OCI-LY7 (cell line): ENCODE data around the gene SHISAL1. TPM values are rescaled to one million over a fixed set of nuclear protein-coding genes. Genes with fewer than 3 reads are reported as not detected.

Experiments used
- BruUV-seq: library from RNA; stranded (reverse); fragments of 400-500 nt; replicated peaks from 2 replicates; lab custom pipeline; 2021; lab: Mats Ljungman, UMichigan
- CTCF ChIA-PET: fragments of 300-600 bp; sonication (Branson Sonifier 250); formaldehyde crosslinking; loops from one replicate; lab custom pipeline; 2022; ENCODE audit warnings: antibody characterized with exemption; ENCODE audit not compliant: unreplicated experiment; lab: Charles Lee
- POLR2A ChIA-PET: fragments of 300-600 bp; sonication (Branson Sonifier 250); formaldehyde crosslinking; loops from one replicate; lab custom pipeline; 2022; ENCODE audit warnings: antibody characterized with exemption; lab: Charles Lee
- DNase-seq: peaks from one replicate; pipeline ENCODE4 v3.0.0-alpha.2; 2015; ENCODE audit warnings: low spot score
- H2AFZ ChIP-seq: fragments of 200-600 bp; sonication (generic), shearing (Covaris generic); 2 replicates; pipeline ENCODE4 v1.6.1; 2014; ENCODE audit warnings: mild to moderate bottlenecking, antibody characterized with exemption, low read length, moderate library complexity
- H3K27ac ChIP-seq: fragments of 200-600 bp; sonication (generic); 2 replicates; pipeline ENCODE4 v1.5.1; 2014; ENCODE audit warnings: mixed run types, low read depth, mild to moderate bottlenecking, moderate library complexity, low read length, inconsistent platforms; ENCODE audit not compliant: poor library complexity, severe bottlenecking
- H3K36me3 ChIP-seq: fragments of 200-600 bp; sonication (generic); 2 replicates; pipeline ENCODE4 v1.6.1; 2014; ENCODE audit warnings: mild to moderate bottlenecking, antibody characterized with exemption, low read length, moderate library complexity, mixed read lengths; ENCODE audit not compliant: insufficient read depth
- H3K4me1 ChIP-seq: fragments of 200-600 bp; sonication (generic); 2 replicates; pipeline ENCODE4 v1.5.1; 2014; ENCODE audit warnings: mild to moderate bottlenecking, low read length; ENCODE audit not compliant: insufficient read depth, poor library complexity, severe bottlenecking
- H3K4me2 ChIP-seq: fragments of 200-600 bp; sonication (generic); 2 replicates; pipeline ENCODE4 v1.6.1; 2014; ENCODE audit warnings: mild to moderate bottlenecking, low read length
- H3K4me3 ChIP-seq: fragments of 200-600 bp; sonication (generic); 2 replicates; pipeline ENCODE4 v1.5.1; 2014; ENCODE audit warnings: mild to moderate bottlenecking, low read depth, low read length; ENCODE audit not compliant: poor library complexity, severe bottlenecking
- H3K79me2 ChIP-seq: fragments of 200-600 bp; sonication (generic); 2 replicates; pipeline ENCODE4 v1.6.1; 2016; ENCODE audit warnings: low read depth, mild to moderate bottlenecking, low read length, moderate library complexity, mixed read lengths; ENCODE audit not compliant: insufficient read depth
- H3K9me2 ChIP-seq: fragments of 200-600 bp; sonication (generic); 2 replicates; pipeline ENCODE4 v1.6.1; 2016; ENCODE audit warnings: mild to moderate bottlenecking, low read length, mixed read lengths; ENCODE audit not compliant: insufficient read depth
- H3K9me3 ChIP-seq: fragments of 200-600 bp; sonication (generic); 2 replicates; pipeline ENCODE4 v1.6.1; 2014; ENCODE audit warnings: mild to moderate bottlenecking, mixed run types, low read length, mixed read lengths
- H4K20me1 ChIP-seq: fragments of 200-600 bp; sonication (generic); 2 replicates; pipeline ENCODE4 v1.6.1; 2014; ENCODE audit warnings: mild to moderate bottlenecking, antibody characterized with exemption, low read length, moderate library complexity, mixed read lengths; ENCODE audit not compliant: insufficient read depth
- EZH2phosphoT487 ChIP-seq: fragments of 200-600 bp; sonication (generic); IDR thresholded peaks from 2 replicates; pipeline ENCODE4 v1.6.1; 2018; ENCODE audit warnings: low read depth, borderline replicate concordance, mild to moderate bottlenecking, mixed run types, antibody characterized with exemption, low read length, moderate library complexity, mixed read lengths
- intact Hi-C: fragments of 100-400 bp; cut with micrococcal nuclease; formaldehyde crosslinking; loops from one replicate; pipeline ENCODE4 v1.10.0; 2022; ENCODE audit not compliant: unreplicated experiment
- total RNA-seq, 2 experiments: library from RNA; depleted of rRNA in 1 of 2; stranded (reverse); fragments of >200 nt in 1 of 2; shearing (Covaris generic) in 1 of 2; gene quantifications; 2 replicates each; pipeline ENCODE4 v1.2.3, GENCODE V29; 2014 to 2022
- TF ChIP-seq, protein P1 (sequence below): fragments of 200-600 bp; sonication (generic); conservative IDR thresholded peaks from 2 replicates; pipeline ENCODE4 v1.5.1; 2014; ENCODE audit warnings: mild to moderate bottlenecking, antibody characterized with exemption, low read length, moderate library complexity, mixed read lengths

SHISAL1 gene
- total RNA-seq, 2 experiments from 2014 or later, result not detected

DNA sequence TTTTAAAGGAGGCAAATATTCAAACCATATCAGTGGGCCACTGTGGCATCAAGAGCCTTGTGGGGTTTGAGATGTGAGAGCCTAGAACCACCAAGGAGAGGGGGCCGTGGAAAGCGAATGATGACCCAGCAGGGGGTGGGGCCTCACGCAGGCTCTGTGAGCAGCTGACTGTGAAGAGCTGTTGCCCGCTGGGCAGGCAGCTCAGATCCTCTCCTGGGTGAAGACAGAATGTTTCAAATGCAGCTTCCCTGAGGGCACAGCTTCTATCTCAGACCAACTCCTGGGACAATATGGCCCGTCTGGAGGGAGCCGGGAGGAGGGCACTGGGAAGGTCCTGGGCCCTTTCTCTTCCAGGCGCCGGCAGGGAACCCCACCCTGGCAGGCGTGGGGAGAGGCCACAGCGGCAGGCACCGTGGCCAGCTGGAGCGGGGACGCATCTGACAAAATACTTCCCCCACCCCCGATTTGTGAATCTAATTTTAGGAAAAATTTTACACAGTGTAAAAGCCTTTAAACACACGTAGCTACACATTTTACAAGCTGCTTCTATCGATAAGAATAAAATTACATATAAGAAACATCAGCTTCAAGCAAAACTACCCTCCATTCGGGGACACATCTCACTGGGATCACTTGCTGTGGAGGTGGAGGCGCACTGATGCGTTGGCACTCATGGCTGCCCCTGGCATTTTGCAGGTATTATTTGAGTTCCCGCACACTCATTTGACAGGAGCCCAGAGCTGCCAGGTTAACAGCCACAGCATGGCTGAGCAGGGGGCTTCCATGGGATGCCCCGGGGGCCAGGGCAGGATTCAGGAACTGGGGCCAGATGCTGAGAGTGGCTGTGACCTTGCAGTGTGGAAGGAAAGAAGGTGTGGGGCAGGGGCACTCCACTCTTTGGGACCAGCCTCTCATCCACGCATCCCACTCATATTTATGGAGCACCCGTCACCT is 91.7 kb downstream of the SHISAL1 start:
- H3K4me2 ChIP-seq, result no peak overlapping the region
- ChIA-PET CTCF (no interaction called here), POLR2A (no interaction called here)
- intact Hi-C loops, result no loop called here
- no peaks in the 10 kb centered on the region for H3K9me2 ChIP-seq
- H4K20me1 ChIP-seq, result no peaks in the 10 kb centered on the region
- BruUV-seq, result no TSS peak
- H3K79me2 ChIP-seq, result no peaks in the 10 kb centered on the region
- H3K4me3 ChIP-seq, result no peak overlapping the region
- no peaks in the 10 kb centered on the region for H3K4me1 ChIP-seq
- no peaks in the 10 kb centered on the region for H3K9me3 ChIP-seq
- no peaks in the 10 kb centered on the region for H3K36me3 ChIP-seq
- H2AFZ ChIP-seq, result no peak overlapping the region
- no peak for DNase-seq
- no peak for TF ChIP-seq EZH2phosphoT487
- TF ChIP-seq, protein P1, sequence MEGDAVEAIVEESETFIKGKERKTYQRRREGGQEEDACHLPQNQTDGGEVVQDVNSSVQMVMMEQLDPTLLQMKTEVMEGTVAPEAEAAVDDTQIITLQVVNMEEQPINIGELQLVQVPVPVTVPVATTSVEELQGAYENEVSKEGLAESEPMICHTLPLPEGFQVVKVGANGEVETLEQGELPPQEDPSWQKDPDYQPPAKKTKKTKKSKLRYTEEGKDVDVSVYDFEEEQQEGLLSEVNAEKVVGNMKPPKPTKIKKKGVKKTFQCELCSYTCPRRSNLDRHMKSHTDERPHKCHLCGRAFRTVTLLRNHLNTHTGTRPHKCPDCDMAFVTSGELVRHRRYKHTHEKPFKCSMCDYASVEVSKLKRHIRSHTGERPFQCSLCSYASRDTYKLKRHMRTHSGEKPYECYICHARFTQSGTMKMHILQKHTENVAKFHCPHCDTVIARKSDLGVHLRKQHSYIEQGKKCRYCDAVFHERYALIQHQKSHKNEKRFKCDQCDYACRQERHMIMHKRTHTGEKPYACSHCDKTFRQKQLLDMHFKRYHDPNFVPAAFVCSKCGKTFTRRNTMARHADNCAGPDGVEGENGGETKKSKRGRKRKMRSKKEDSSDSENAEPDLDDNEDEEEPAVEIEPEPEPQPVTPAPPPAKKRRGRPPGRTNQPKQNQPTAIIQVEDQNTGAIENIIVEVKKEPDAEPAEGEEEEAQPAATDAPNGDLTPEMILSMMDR, result no peak
- H3K27ac ChIP-seq, result no peak overlapping the region

DNA sequence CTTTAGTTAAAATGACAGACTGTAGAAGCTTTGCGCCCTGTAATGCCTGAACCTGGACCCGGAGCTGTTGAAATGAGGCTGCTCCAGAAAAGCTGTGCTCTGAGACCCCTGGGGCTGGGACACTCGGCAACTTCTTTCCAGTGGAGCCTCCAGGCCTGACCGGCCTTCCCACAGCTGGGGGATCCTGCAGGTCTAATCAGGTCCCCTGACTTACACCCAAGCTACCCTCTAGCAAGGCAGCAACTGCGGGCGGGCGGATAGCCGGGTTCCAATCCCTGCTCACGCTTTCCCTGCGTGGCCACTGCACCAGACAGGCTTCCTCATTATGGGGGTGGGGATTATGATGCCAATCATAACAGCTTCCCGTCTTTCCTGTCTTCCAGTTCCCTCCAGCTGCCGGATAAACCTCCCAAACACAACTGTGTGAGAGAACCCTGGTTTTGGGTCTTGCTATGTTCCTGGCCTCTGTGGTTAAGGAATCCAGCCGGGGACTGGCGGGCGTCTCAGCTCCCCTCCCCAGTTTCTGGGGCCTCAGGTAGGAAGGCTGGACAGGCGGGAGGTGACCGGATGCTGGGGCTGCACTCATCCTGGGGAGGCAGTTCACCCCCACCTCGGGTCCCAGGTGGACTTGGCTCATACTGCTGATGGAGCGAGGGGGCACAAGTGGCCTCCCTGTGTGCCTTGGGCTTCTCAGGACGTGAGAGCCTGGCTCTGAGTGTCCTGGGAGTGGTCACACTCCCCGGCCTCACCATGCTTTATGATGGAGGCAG is 93.5 kb downstream of the SHISAL1 start:
- no peak overlapping the region for H3K27ac ChIP-seq
- H3K36me3 ChIP-seq, result no peaks in the 10 kb centered on the region
- H2AFZ ChIP-seq, result no peak overlapping the region
- H3K9me2 ChIP-seq, result no peaks in the 10 kb centered on the region
- H3K79me2 ChIP-seq, result no peaks in the 10 kb centered on the region
- intact Hi-C loops, result no loop called here
- no peak overlapping the region for H3K4me2 ChIP-seq
- H4K20me1 ChIP-seq, result no peaks in the 10 kb centered on the region
- ChIA-PET POLR2A (no interaction called here), CTCF (no interaction called here)
- no peaks in the 10 kb centered on the region for H3K4me1 ChIP-seq
- no peak overlapping the region for H3K4me3 ChIP-seq
- no peak for DNase-seq
- no peaks in the 10 kb centered on the region for H3K9me3 ChIP-seq
- BruUV-seq, result no TSS peak
- TF ChIP-seq, protein P1, result no peak
- no peak for TF ChIP-seq EZH2phosphoT487
